H1 (cell line): ENCODE results near the gene SNAPIN. TPM values are rescaled to one million over a fixed set of nuclear protein-coding genes. Genes with fewer than 3 reads are reported as not detected.

ENCODE experiments used
- MAFK ChIP-seq: IDR thresholded peaks from 2 replicates; pipeline ENCODE4 v1.6.1; 2012; ENCODE audit warnings: low read depth, mild to moderate bottlenecking, improper control_type of control experiment, low read length
- polyA plus RNA-seq, 7 experiments: library from polyadenylated mRNA; depleted of rRNA in 3 of 7; stranded (reverse) in 5 of 7; unstranded in 2 of 7; fragments of >200 nt in 5 of 7; fragments of 200-250 nt in 2 of 7; gene quantifications; 1 replicate in 5 of 7; 2 replicates in 1 of 7; 4 replicates in 1 of 7; pipeline versions ENCODE4 v1.2.1 to v1.2.3, GENCODE V29; 2011 to 2013; ENCODE audit warnings: missing spikeins in 2 of 7, mixed read lengths in 2 of 7
- total RNA-seq: library from RNA; stranded (reverse); fragmentation: NEBNext Ultra II Directional; extraction: Animal tissue kit (Norgen Biotek cat#: 25700); gene quantifications from 2 replicates; pipeline ENCODE4 v1.2.1, GENCODE V29; 2021
- TF ChIP-seq, protein P1 (sequence below): IDR thresholded peaks from 2 replicates; pipeline ENCODE4 v1.6.1; 2012; ENCODE audit warnings: low read length, inconsistent platforms

SNAPIN gene
- total and polyA plus RNA-seq, 2 of the 8 experiments (the other 6 are each of a cell fraction or from before 2014, with no cell fraction given): 25.7 to 31.1 TPM

DNA sequence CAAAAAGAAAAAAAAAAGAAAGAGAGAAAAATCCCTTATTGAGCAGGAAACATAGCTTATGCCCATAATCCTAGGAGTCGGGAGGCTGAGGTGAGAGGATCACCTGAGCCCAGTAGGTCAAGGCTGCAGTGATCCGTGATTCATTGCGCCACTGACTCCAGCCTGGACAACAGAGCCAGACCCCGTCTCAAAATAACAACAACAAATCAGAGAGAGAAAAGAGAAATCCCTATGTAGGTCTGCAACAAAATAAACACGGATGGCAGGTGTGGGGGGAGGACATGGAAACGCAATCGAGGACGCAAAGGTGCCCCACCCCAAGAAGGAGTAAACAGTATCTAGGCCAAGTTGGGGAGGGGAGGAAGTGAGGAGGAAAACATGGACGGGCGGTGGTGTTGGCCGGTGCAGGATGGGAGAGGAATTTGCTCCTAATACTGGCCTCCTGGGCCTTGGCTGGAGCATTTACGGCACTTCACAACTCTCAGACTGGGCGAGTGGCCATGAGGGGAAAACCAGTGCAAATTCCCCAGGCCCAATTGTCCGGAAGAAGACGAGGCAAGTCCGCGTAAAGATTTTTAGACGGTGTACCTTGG, 25.2 kb upstream of the SNAPIN start (continued):
- TF ChIP-seq, protein P1, sequence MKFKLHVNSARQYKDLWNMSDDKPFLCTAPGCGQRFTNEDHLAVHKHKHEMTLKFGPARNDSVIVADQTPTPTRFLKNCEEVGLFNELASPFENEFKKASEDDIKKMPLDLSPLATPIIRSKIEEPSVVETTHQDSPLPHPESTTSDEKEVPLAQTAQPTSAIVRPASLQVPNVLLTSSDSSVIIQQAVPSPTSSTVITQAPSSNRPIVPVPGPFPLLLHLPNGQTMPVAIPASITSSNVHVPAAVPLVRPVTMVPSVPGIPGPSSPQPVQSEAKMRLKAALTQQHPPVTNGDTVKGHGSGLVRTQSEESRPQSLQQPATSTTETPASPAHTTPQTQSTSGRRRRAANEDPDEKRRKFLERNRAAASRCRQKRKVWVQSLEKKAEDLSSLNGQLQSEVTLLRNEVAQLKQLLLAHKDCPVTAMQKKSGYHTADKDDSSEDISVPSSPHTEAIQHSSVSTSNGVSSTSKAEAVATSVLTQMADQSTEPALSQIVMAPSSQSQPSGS: no peak
- no peak for TF ChIP-seq MAFK
